Measurements from ENCODE around the gene ANGPTL4.

The ANGPTL4 gene

DNA sequence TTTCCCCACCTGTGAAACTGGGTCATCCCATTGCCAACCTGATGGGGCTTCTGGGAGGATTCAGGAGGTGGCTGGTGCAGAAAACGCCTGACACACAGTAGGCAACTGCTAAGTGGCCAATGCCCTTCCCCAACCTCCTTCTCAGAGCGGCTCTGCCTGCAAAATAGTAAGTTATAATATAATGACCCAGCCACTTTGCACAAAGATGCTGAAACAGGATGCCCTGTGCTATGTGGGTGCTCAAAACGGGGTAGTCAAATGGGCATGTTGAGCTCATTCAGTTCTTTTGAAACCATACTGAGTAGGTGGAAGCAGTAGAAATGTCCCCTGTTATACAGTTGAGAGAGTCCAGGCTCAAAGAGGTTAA lies 49.7 kb downstream of the ANGPTL4 start:
- DNase-seq (ENCODE audit: low read depth in 2 of 2) = no peak

DNA sequence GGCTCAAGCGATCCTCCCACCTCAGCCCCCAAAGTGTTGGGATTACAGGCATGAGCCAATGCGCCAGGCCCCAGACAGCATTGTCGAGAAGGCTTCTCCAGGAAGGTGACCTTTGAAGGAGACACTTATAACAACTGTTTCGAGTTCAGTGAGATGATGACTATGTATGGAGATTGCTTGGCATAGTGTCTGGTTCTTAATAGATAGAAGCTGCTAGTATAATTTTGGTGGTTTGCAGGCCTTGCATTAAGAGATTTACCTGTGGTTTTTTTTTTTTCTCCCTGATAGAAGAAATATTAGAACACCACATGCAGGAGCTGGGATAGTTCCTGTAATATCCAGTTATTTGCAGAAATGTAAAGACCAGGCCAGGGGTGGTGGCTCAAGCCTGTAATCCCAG lies 52.8 kb downstream of the ANGPTL4 start:
- DNase-seq (ENCODE audit: low read depth in 2 of 2) = no peak

DNA sequence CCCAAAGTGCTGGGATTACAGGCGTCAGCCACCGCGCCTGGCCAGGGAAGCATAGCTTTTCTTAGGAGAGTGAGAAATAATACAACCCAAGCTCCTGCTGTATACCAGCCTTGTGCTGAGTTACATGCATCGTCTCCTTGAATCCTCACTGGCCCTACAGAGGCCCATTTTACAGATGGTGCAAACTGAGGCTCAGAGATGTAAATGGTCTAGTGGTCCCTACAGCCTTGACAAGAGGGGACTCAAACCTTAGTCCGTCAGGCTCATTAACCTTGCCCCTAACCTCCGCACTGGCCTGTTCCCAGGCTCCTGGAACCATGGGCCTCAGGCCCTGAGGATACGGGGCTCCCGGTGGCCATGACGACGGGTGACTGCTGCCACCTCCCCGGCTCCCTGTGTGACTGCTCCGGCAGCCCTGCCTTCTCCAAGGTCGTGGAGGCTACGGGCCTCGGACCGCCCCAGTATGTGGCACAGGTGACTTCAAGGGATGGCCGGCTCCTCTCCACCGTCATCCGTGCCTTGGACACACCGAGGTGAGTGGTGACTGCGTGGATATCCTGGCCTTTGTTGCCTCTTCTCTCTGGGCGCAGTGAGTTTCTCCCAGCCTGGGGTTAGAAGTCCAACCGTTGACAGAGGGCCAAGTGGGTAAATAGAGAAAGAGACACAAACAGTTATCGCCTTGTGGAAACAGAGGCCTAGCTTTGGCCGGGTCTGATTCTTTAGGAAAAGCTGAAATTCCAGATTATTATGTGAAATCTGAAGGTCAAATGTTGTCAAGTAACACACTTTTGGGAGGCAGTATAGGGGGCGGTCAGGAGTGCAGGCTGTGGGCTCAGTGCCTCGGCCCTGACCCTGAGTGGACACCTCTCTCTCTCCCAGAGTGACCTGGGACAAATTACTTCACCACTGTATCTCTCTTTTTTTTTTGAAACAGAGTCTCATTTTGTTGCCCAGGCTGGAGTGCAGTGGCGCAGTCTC lies 57.8 kb downstream of the ANGPTL4 start:
- DNase-seq (ENCODE audit: low read depth in 2 of 2) = no peak

DNA sequence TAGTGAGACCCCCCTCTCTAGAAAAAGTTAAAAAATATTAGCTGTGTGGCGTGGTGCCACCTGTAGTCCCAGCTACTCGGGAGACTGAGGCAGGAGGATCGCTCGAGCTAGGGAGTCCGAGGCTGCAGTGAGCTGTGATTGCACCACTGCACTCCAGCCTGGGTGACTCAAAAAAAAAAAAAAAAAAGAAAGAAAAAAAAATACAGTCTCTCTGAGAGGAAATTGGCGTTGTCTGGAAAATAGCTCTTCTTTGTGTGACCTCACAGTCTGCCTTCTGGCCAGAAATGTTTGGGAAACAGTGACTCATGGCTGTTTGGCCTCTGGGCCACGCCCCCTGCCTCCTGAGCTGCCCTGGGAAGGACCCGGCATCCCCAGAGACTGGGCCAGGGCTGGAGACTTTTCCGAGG lies 59.9 kb downstream of the ANGPTL4 start:
- no peak for DNase-seq (ENCODE audit: low read depth in 2 of 2)

Measured in activated CD8-positive, alpha-beta memory T cell treated with anti-CD3 and anti-CD28 coated beads for 4 hours (primary cell).